Body of pancreas (tissue), 4 donors: Measurements from ENCODE around the gene FAM83C. TPM values are rescaled to one million over a fixed set of nuclear protein-coding genes. Genes with fewer than 3 reads are reported as not detected.
"Not testable (repeated sequence)": the region's sequence is repeated elsewhere in the genome, so short reads cannot be mapped to it uniquely, and the experiment has no call there.

Experiments
- ATAC-seq: fragments of 150-250 bp; one replicate; pipeline ENCODE4 v1.9.1; 2016
- DNase-seq, 4 donors: peaks; one replicate each; pipeline ENCODE4 v3.0.0-alpha.2; 2019
- H3K27ac ChIP-seq, 4 donors: fragments of 200-600 bp; sonication (generic); 1 replicate in 3 of 4; 2 replicates in 1 of 4; pipeline versions ENCODE4 v1.5.1 to v1.6.1; 2016 to 2019; ENCODE audit warnings: mild to moderate bottlenecking in 1 of 4, mixed read lengths in 1 of 4, moderate library complexity in 1 of 4
- H3K27me3 ChIP-seq, 2 donors: fragments of 200-600 bp; sonication (generic); one replicate each; pipeline ENCODE4 v1.6.0; 2016; ENCODE audit warnings: mild to moderate bottlenecking in 1 of 2
- H3K36me3 ChIP-seq, 2 donors: fragments of 200-600 bp; sonication (generic); replicated peaks in 1 of 2; 2 replicates each; pipeline ENCODE4 v1.5.1; 2016; ENCODE audit warnings: low read depth in 2 of 2; ENCODE audit not compliant: insufficient read depth in 1 of 2
- H3K4me1 ChIP-seq: fragments of 200-600 bp; sonication (generic); one replicate; pipeline ENCODE4 v1.6.0; 2016
- H3K4me3 ChIP-seq, 2 donors: fragments of 200-600 bp; sonication (generic); 1 replicate in 1 of 2; 2 replicates in 1 of 2; pipeline ENCODE4 v1.5.1; 2016 to 2019
- H3K9me3 ChIP-seq, 3 donors: fragments of 200-600 bp; sonication (generic); 1 replicate in 2 of 3; 2 replicates in 1 of 3; pipeline ENCODE4 v1.5.1; 2016
- CTCF ChIP-seq, 7 experiments: fragments of 450-650 bp in 4 of 7; fragments of 200-600 bp in 3 of 7; sonication (generic) in 3 of 7; IDR thresholded peaks; one replicate each; pipeline ENCODE4 v1.5.1; 2016 to 2019; ENCODE audit warnings: antibody characterized with exemption in 7 of 7
- POLR2A ChIP-seq, 3 donors: fragments of 450-650 bp; IDR thresholded peaks; one replicate each; pipeline ENCODE4 v1.6.1; 2016; ENCODE audit warnings: antibody characterized with exemption in 3 of 3, mild to moderate bottlenecking in 2 of 3
- WGBS, 2 donors: methylation state at CpG; one replicate each; pipeline ENCODE4 v1.1.5; 2017; 5-methylcytosine and 5-hydroxymethylcytosine counted together
- intact Hi-C: fragments of 100-400 bp; cut with DNase I; formaldehyde crosslinking; loops from one replicate; pipeline ENCODE4 v1.15.1; 2023
- total RNA-seq, 2 donors: library from RNA; depleted of rRNA; stranded (reverse); fragments of >200 nt; gene quantifications; one replicate each; pipeline ENCODE4 v1.1.0, GENCODE V29; 2016

The FAM83C gene
- total RNA-seq, 2 donors from 2014 or later: not detected

- intact Hi-C loops: no loop called here
- H3K36me3 ChIP-seq: no peaks in the 10 kb centered on the region
- WGBS, 2 donors: 92 to 97% methylated on average over 12 of the region's 12 CpGs
Measured at GRCh38 chr20:35254448-35254999, 37.7 kb downstream of the FAM83C start.

GRCh38 chr20:35253010-35253409 lies 39.2 kb downstream of the FAM83C start:
- no peaks in the 10 kb centered on the region for H3K36me3 ChIP-seq
- no peak for TF ChIP-seq POLR2A (IDR thresholded peaks at IDR 0.05)
- TF ChIP-seq CTCF (IDR thresholded peaks at IDR 0.05): no peak
- no peak for ATAC-seq
- WGBS, 2 donors: 76 to 81% methylated on average over 3 of the region's 3 CpGs
- DNase-seq: no peak
- intact Hi-C loops: no loop called here
- H3K27ac ChIP-seq: no peak overlapping the region
- no peaks in the 10 kb centered on the region for H3K9me3 ChIP-seq
- peaks cover 12% of the 10 kb centered on the region for H3K4me1 ChIP-seq
- no peak overlapping the region for H3K4me3 ChIP-seq
- H3K27me3 ChIP-seq: no peaks in the 10 kb centered on the region

More at GRCh38 chr20:35254448-35254999, 37.7 kb downstream of the FAM83C start:
- no peak for ATAC-seq
- H3K4me3 ChIP-seq: no peak overlapping the region
- DNase-seq: no peak
- TF ChIP-seq POLR2A (IDR thresholded peaks at IDR 0.05) (no peak), CTCF (IDR thresholded peaks at IDR 0.05) (no peak)
- H3K27ac ChIP-seq: no peak overlapping the region
- no peaks in the 10 kb centered on the region for H3K9me3 ChIP-seq
- peaks cover 20% of the 10 kb centered on the region for H3K4me1 ChIP-seq
- H3K27me3 ChIP-seq: no peaks in the 10 kb centered on the region

- DNase-seq, H3K4me3 ChIP-seq, H3K4me1 ChIP-seq, ATAC-seq, intact Hi-C loops, H3K9me3 ChIP-seq, H3K27ac ChIP-seq, H3K36me3 ChIP-seq, H3K27me3 ChIP-seq: not testable (repeated sequence)
- WGBS, 2 donors: 93 to 100% methylated on average over 1 to 2 of the region's 2 CpGs
Measured at GRCh38 chr20:35252598-35252997, 39.6 kb downstream of the FAM83C start.

GRCh38 chr20:35252037-35252461 lies 40.2 kb downstream of the FAM83C start:
- Histone ChIP-seq H3K9me3 (no peaks in the 10 kb centered on the region), H3K4me3 (no peak overlapping the region), H3K27me3 (no peaks in the 10 kb centered on the region), H3K27ac (no peak overlapping the region), H3K36me3 (no peaks in the 10 kb centered on the region), H3K4me1 (peaks cover 2% of the 10 kb centered on the region)
- 54 to 57% methylated on average over 2 of the region's 2 CpGs for WGBS, 2 donors
- TF ChIP-seq POLR2A (IDR thresholded peaks at IDR 0.05) (no peak), CTCF (IDR thresholded peaks at IDR 0.05) (no peak)
- intact Hi-C loops: no loop called here
- no peak for DNase-seq
- no peak for ATAC-seq

- H3K4me1 ChIP-seq: no peaks in the 10 kb centered on the region
- TF ChIP-seq POLR2A (IDR thresholded peaks at IDR 0.05): no peak
- TF ChIP-seq CTCF (IDR thresholded peaks at IDR 0.05): no peak
- no peaks in the 10 kb centered on the region for H3K9me3 ChIP-seq
- H3K27me3 ChIP-seq: no peaks in the 10 kb centered on the region
- ATAC-seq (no peak), DNase-seq (no peak)
- no peak overlapping the region for H3K4me3 ChIP-seq
- intact Hi-C loops: no loop called here
- 77 to 93% methylated on average over 2 of the region's 2 CpGs for WGBS, 2 donors
- H3K36me3 ChIP-seq: no peaks in the 10 kb centered on the region
- no peak overlapping the region for H3K27ac ChIP-seq
Measured at GRCh38 chr20:35251613-35251940, 40.6 kb downstream of the FAM83C start.
